ENCODE measurements around the gene HCST. TPM values are rescaled to one million over a fixed set of nuclear protein-coding genes. Genes with fewer than 3 reads are reported as not detected.
"Not testable (repeated sequence)": the region's sequence is repeated elsewhere in the genome, so short reads cannot be mapped to it uniquely, and the experiment has no call there.

Gene HCST
- total RNA-seq, 2 donors from 2014 or later: 56.1 to 71.9 TPM

DNA sequence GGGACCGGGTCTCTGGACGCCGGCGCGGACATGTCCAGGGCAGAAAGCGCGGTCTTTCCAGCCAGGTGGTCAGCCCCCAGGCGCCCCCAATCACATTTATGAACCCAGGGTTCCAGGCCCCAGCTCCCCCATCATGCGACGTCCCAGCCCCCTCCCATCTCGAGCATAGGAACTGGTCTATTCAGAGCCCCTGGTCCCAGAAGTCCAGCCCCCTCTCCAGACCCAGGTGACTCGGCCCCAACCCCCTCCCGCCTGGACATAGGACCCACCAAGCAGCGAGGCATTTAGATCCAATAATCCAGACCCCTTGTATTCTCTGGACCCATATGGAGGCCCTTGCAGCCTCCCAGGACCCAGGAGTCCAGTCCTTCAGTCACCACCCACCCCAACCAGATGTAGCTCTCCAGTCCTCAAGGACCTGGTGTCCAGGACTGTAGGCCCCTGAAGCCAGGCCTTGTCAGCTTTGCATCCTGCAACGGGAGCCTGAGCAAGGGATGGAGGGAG, 33.5 kb upstream of the HCST start:
- no peaks in the 10 kb centered on the region for H3K36me3 Mint-ChIP-seq (ENCODE audit: insufficient read depth in 2 of 2)
- DNase-seq: no peak
- H3K4me3 Mint-ChIP-seq: peak overlapping the region; percentile 69 to 90
- peaks cover 18% of the 10 kb centered on the region for H3K4me1 Mint-ChIP-seq (ENCODE audit: low read depth)
- ATAC-seq (replicated peaks in 1 of 2): no peak
- no peak overlapping the region for H3K27ac Mint-ChIP-seq
- peaks cover 53% of the 10 kb centered on the region for H3K27me3 Mint-ChIP-seq (ENCODE audit: low read depth)
- peaks cover 0 to 1% of the 10 kb centered on the region in 2 donors for H3K9me3 Mint-ChIP-seq

DNA sequence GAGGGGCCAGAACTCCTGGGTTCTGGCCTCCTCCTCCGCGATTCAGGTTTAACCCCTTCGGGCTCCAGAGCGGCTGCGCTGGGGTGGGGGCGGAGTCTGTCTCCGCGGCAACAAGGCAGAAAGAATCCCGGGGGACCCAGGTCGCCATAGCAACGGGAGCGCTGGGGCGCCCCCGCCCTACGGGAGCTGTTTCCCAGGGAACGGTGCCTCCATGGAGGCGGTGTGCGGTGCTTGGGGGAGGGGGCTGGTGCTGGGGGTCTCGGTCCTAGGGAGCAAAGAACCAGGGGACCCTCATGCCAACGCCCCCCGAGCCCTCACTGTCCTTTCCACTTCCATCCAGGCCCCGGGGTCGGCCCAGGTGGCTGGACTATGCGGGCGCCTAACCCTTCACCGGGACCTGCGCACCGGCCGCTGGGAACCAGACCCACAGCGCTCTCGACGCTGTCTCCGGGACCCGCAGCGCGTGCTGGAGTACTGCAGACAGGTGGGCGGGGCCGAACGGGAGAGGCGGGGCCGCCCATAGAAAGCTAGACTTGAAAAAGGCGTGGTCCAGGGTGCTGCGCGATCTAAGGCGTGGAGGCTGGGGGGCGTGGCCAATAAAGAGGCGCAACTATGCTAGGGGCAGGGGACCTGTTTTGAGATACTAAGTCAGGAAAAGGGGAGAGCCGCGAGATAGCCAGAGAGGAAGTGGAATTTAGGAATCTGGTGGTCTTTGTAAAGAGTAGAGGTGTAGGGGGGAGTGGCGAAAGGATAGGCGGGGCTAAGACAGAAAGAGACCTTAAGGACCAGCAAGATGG, 32.8 kb upstream of the HCST start:
- no peak overlapping the region for H3K27ac Mint-ChIP-seq
- H3K36me3 Mint-ChIP-seq (ENCODE audit: insufficient read depth in 2 of 2): no peaks in the 10 kb centered on the region
- ATAC-seq (replicated peaks in 1 of 2) (peak; percentile 91 to 92), DNase-seq (peak; percentile 92 to 93)
- H3K27me3 Mint-ChIP-seq (ENCODE audit: low read depth): peaks cover 53% of the 10 kb centered on the region
- H3K9me3 Mint-ChIP-seq: peaks cover 0 to 1% of the 10 kb centered on the region in 2 donors
- H3K4me1 Mint-ChIP-seq (ENCODE audit: low read depth): peaks cover 18% of the 10 kb centered on the region
- H3K4me3 Mint-ChIP-seq: peak overlapping the region; percentile 90 to 91

DNA sequence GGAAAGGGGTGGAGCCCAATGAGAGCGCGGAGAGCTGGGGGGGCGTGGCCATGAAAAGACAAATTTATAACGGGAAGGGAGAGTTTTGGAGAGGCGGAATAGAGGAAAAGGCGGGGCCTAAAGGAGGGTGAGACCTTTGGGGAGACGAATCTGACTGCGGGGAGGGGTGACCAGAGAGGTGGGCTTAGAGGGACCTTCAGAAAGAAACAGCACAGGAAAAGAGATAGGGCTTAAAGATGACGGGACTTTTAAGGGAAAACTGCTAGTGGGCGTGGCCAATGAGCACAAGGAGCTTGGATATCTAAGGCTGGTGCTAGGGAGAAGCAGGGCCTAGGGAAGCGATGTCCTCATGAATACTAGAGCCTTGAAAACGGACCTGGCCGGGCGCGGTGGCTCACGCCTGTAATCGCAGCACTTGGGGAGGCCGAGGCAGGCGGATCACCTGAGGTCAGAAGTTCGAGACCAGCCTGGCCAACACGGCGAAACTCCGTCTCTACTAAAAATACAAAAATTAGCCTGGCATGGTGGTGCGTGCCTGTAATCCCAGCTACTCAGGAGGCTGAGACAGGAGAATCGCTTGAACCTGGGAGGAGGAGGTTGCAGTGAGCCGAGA, 32.1 kb upstream of the HCST start:
- H3K4me1 Mint-ChIP-seq (ENCODE audit: low read depth): peaks cover 18% of the 10 kb centered on the region
- ATAC-seq (replicated peaks in 1 of 2); H3K27ac Mint-ChIP-seq; H3K36me3 Mint-ChIP-seq (ENCODE audit: insufficient read depth in 2 of 2); H3K9me3 Mint-ChIP-seq: not testable (repeated sequence)
- peaks cover 46% of the 10 kb centered on the region for H3K27me3 Mint-ChIP-seq (ENCODE audit: low read depth)
- DNase-seq: peak in 1 of 2 donors; percentile 82
- peak overlapping the region; percentile 90 to 91 for H3K4me3 Mint-ChIP-seq

GRCh38 chr19:35870798-35871197, 31.5 kb upstream of the HCST start:
- Mint-ChIP-seq H3K4me3 (peak overlapping the region in 1 of 2 donors; percentile 90), H3K27ac (no peak overlapping the region), H3K27me3 (ENCODE audit: low read depth) (peaks cover 41% of the 10 kb centered on the region), H3K9me3 (peaks cover 0 to 1% of the 10 kb centered on the region in 2 donors), H3K4me1 (ENCODE audit: low read depth) (peaks cover 18% of the 10 kb centered on the region), H3K36me3 (ENCODE audit: insufficient read depth in 2 of 2) (no peaks in the 10 kb centered on the region)
- no peak for ATAC-seq (replicated peaks in 1 of 2)
- DNase-seq: no peak

GRCh38 chr19:35871611-35872010, 30.7 kb upstream of the HCST start:
- DNase-seq (no peak), ATAC-seq (replicated peaks in 1 of 2) (no peak)
- Mint-ChIP-seq H3K27ac (no peak overlapping the region), H3K27me3 (ENCODE audit: low read depth) (peaks cover 32% of the 10 kb centered on the region), H3K4me1 (ENCODE audit: low read depth) (peaks cover 18% of the 10 kb centered on the region), H3K4me3 (no peak overlapping the region), H3K9me3 (peaks cover 0 to 1% of the 10 kb centered on the region in 2 donors), H3K36me3 (ENCODE audit: insufficient read depth in 2 of 2) (no peaks in the 10 kb centered on the region)

GRCh38 chr19:35872180-35872579, 30.1 kb upstream of the HCST start:
- peaks cover 29% of the 10 kb centered on the region for H3K27me3 Mint-ChIP-seq (ENCODE audit: low read depth)
- DNase-seq (no peak), ATAC-seq (replicated peaks in 1 of 2) (no peak)
- H3K9me3 Mint-ChIP-seq: peaks cover 0 to 1% of the 10 kb centered on the region in 2 donors
- no peak overlapping the region for H3K4me3 Mint-ChIP-seq
- no peak overlapping the region for H3K27ac Mint-ChIP-seq
- no peaks in the 10 kb centered on the region for H3K36me3 Mint-ChIP-seq (ENCODE audit: insufficient read depth in 2 of 2)
- peaks cover 18% of the 10 kb centered on the region for H3K4me1 Mint-ChIP-seq (ENCODE audit: low read depth)

DNA sequence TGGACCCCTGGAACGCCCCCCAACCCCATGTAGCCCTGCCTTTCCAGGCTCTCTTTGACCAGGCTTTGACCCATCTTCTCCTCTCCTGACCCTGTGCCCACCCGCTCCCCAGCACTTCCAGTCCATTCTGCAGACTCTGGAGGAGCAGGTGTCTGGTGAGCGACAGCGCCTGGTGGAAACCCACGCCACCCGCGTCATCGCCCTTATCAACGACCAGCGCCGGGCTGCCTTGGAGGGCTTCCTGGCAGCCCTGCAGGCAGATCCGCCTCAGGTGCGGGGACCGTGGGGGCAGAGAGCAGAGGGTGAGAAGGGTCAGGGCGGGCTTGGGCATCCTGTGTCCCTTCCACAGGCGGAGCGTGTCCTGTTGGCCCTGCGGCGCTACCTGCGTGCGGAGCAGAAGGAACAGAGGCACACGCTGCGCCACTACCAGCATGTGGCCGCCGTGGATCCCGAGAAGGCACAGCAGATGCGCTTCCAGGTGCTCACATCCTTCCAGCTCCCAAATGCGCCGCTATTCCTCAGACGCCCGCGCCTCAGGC, 27.9 kb upstream of the HCST start:
- Mint-ChIP-seq H3K27ac (no peak overlapping the region), H3K4me1 (ENCODE audit: low read depth) (peaks cover 13% of the 10 kb centered on the region)
- ATAC-seq (replicated peaks in 1 of 2): no peak

GRCh38 chr19:35879068-35879467, 23.3 kb upstream of the HCST start:
- DNase-seq: no peak
- H3K4me1 Mint-ChIP-seq (ENCODE audit: low read depth): peaks cover 12% of the 10 kb centered on the region
- no peak overlapping the region for H3K4me3 Mint-ChIP-seq
- ATAC-seq (replicated peaks in 1 of 2): no peak
- no peaks in the 10 kb centered on the region for H3K36me3 Mint-ChIP-seq (ENCODE audit: insufficient read depth in 2 of 2)
- H3K27me3 Mint-ChIP-seq (ENCODE audit: low read depth): peaks cover 19% of the 10 kb centered on the region
- H3K9me3 Mint-ChIP-seq: no peaks in the 10 kb centered on the region
- no peak overlapping the region for H3K27ac Mint-ChIP-seq

More for the DNA sequence above, 27.9 kb upstream of the HCST start:
- DNase-seq: no peak
- Mint-ChIP-seq H3K36me3 (ENCODE audit: insufficient read depth in 2 of 2) (no peaks in the 10 kb centered on the region), H3K9me3 (no peaks in the 10 kb centered on the region), H3K27me3 (ENCODE audit: low read depth) (peaks cover 23% of the 10 kb centered on the region), H3K4me3 (no peak overlapping the region)

DNA sequence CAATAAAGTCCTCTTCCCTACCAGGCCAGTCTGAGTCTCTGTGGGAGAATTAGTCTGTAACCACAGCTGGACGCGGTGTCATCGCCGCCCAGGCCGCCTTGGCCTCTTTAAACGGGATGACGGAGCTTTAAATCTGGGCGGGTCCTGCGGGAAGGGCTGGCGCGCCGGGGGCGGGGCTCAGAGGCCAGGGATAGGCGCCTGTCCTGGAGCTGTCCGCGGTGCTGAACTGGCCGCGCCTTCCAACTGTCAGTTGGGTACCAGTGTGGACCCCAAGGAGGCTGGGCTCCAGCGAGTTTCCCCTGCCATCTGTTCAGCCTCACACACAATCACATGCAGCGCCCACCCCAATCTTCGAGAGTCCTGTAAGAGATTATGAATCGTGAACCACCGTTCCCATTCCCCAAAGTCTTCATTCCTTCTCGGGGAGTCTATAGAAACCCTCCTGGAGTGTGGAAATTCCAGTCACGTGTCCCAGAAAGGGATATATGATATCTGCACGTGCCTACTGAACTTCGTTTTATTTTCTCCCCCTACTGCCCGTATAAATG, 22.5 kb upstream of the HCST start:
- no peaks in the 10 kb centered on the region for H3K36me3 Mint-ChIP-seq (ENCODE audit: insufficient read depth in 2 of 2)
- ATAC-seq (replicated peaks in 1 of 2) (peak; percentile 71 to 81), DNase-seq (peak; percentile 86 to 88)
- no peaks in the 10 kb centered on the region for H3K9me3 Mint-ChIP-seq
- H3K27ac Mint-ChIP-seq: no peak overlapping the region
- H3K27me3 Mint-ChIP-seq (ENCODE audit: low read depth): peaks cover 19% of the 10 kb centered on the region
- peak overlapping the region in 1 of 2 donors; percentile 17 for H3K4me3 Mint-ChIP-seq
- H3K4me1 Mint-ChIP-seq (ENCODE audit: low read depth): peaks cover 15% of the 10 kb centered on the region

- peak in 1 of 2 donors; percentile 48 for DNase-seq
These were observed 20.1 kb upstream of the HCST start for GRCh38 chr19:35882114-35882832.

GRCh38 chr19:35883882-35884281, 18.4 kb upstream of the HCST start:
- peak in 1 of 2 donors; percentile 5 for ATAC-seq (replicated peaks in 1 of 2)
- H3K9me3 Mint-ChIP-seq: no peaks in the 10 kb centered on the region
- peaks cover 12% of the 10 kb centered on the region for H3K27me3 Mint-ChIP-seq (ENCODE audit: low read depth)
- H3K27ac Mint-ChIP-seq: no peak overlapping the region
- H3K4me1 Mint-ChIP-seq (ENCODE audit: low read depth): peaks cover 24% of the 10 kb centered on the region
- H3K4me3 Mint-ChIP-seq: no peak overlapping the region
- no peak for DNase-seq
- peaks cover 3 to 16% of the 10 kb centered on the region in 2 donors for H3K36me3 Mint-ChIP-seq (ENCODE audit: insufficient read depth in 2 of 2)

More at GRCh38 chr19:35882114-35882832, 20.1 kb upstream of the HCST start:
- Mint-ChIP-seq H3K4me1 (ENCODE audit: low read depth) (peaks cover 15% of the 10 kb centered on the region), H3K9me3 (no peaks in the 10 kb centered on the region), H3K27ac (peak overlapping the region; percentile 10), H3K27me3 (ENCODE audit: low read depth) (peaks cover 19% of the 10 kb centered on the region), H3K36me3 (ENCODE audit: insufficient read depth in 2 of 2) (peaks cover 0 to 6% of the 10 kb centered on the region in 2 donors), H3K4me3 (no peak overlapping the region)
- peak; percentile 25 to 49 for ATAC-seq (replicated peaks in 1 of 2)

GRCh38 chr19:35885225-35885738, 17.0 kb upstream of the HCST start:
- H3K4me1 Mint-ChIP-seq (ENCODE audit: low read depth): peaks cover 15% of the 10 kb centered on the region
- peaks cover 8 to 24% of the 10 kb centered on the region in 2 donors for H3K36me3 Mint-ChIP-seq (ENCODE audit: insufficient read depth in 2 of 2)
- H3K9me3 Mint-ChIP-seq: no peaks in the 10 kb centered on the region
- ATAC-seq (replicated peaks in 1 of 2) (no peak), DNase-seq (no peak)
- peaks cover 2% of the 10 kb centered on the region for H3K27me3 Mint-ChIP-seq (ENCODE audit: low read depth)
- H3K27ac Mint-ChIP-seq: no peak overlapping the region
- H3K4me3 Mint-ChIP-seq: no peak overlapping the region
